HCT116 (cell line): ENCODE measurements around the gene ACSL3. TPM values are rescaled to one million over a fixed set of nuclear protein-coding genes. Genes with fewer than 3 reads are reported as not detected.

ENCODE experiments used
- ATAC-seq: fragments of 200-7000 bp; cut with Tn5 transposase; 2 replicates; pipeline ENCODE4 v1.9.1; 2020; ENCODE audit warnings: mild to moderate bottlenecking, moderate library complexity
- BruUV-seq: library from RNA; stranded (reverse); fragments of 400-500 nt; replicated peaks from 2 replicates; lab custom pipeline; 2021; lab: Mats Ljungman, UMichigan
- CTCF ChIA-PET: fragments of 300-600 bp; sonication (Branson Sonifier 250); formaldehyde crosslinking; loops from one replicate; lab custom pipeline; 2021; ENCODE audit warnings: antibody characterized with exemption; lab: Charles Lee
- POLR2A ChIA-PET: fragments of 300-600, 350-600 bp; sonication (Branson Sonifier 250); formaldehyde crosslinking; loops from one replicate; lab custom pipeline; 2021; ENCODE audit warnings: antibody characterized with exemption; lab: Charles Lee
- RAD21 ChIA-PET, 2 experiments: fragments of 300-600 bp; sonication (Branson Sonifier 250); formaldehyde crosslinking; loops; one replicate each; lab custom pipeline; 2023; ENCODE audit warnings: low total read pairs in 2 of 2; ENCODE audit not compliant: uncharacterized antibody in 2 of 2, unreplicated experiment in 2 of 2, low non-redundant PET in 1 of 2; lab: Charles Lee
- DNase-seq: peaks from one replicate; pipeline ENCODE4 v3.0.0-alpha.2; 2010; ENCODE audit warnings: low read depth, low spot score
- H2AFZ ChIP-seq: fragments of 200-600 bp; shearing (Covaris generic), sonication (generic); 2 replicates; pipeline ENCODE4 v1.6.1; 2017; ENCODE audit warnings: low read depth, mixed run types, mixed read lengths, antibody characterized with exemption, low read length; ENCODE audit not compliant: poor library complexity, severe bottlenecking
- H3K27ac ChIP-seq: 2 replicates; pipeline ENCODE4 v1.5.1; 2012; ENCODE audit warnings: low read depth, low read length
- H3K27me3 ChIP-seq: fragments of 200-600 bp; sonication (generic); 2 replicates; pipeline ENCODE4 v1.6.1; 2016; ENCODE audit warnings: mixed run types, low read length, mixed read lengths; ENCODE audit not compliant: insufficient read depth
- H3K36me3 ChIP-seq, 2 experiments: fragments of 200-500 bp in 1 of 2; fragments of 200-600 bp in 1 of 2; sonication (Bioruptor generic) in 1 of 2; sonication (generic) in 1 of 2; 2 replicates each; pipeline versions ENCODE4 v1.5.1 to v1.6.1; 2014 to 2016; ENCODE audit warnings: low read length in 2 of 2, inconsistent platforms in 1 of 2, mixed read lengths in 1 of 2, mixed run types in 1 of 2; ENCODE audit not compliant: insufficient read depth in 2 of 2, control insufficient read depth in 1 of 2
- H3K4me1 ChIP-seq, 2 experiments: fragments of 200-600 bp in 1 of 2; sonication (generic) in 1 of 2; 2 replicates each; pipeline versions ENCODE4 v1.5.1 to v1.6.1; 2012 to 2017; ENCODE audit warnings: low read length in 2 of 2, inconsistent platforms in 1 of 2, mild to moderate bottlenecking in 1 of 2, mixed read lengths in 1 of 2, mixed run types in 1 of 2, moderate library complexity in 1 of 2; ENCODE audit not compliant: insufficient read depth in 2 of 2, control insufficient read depth in 1 of 2
- H3K4me2 ChIP-seq: fragments of 200-600 bp; sonication (generic); 2 replicates; pipeline ENCODE4 v1.6.1; 2017; ENCODE audit warnings: mixed run types, low read length, mixed read lengths
- H3K4me3 ChIP-seq, 2 experiments: fragments of 200-600 bp in 1 of 2; sonication (generic) in 1 of 2; replicated peaks in 1 of 2; 2 replicates each; pipeline ENCODE4 v1.5.1; 2011 to 2016; ENCODE audit warnings: low read length in 2 of 2, control low read depth in 1 of 2, low read depth in 1 of 2, mild to moderate bottlenecking in 1 of 2, mixed read lengths in 1 of 2, mixed run types in 1 of 2
- H3K79me2 ChIP-seq: fragments of 200-600 bp; sonication (generic); 2 replicates; pipeline ENCODE4 v1.6.1; 2017; ENCODE audit warnings: mild to moderate bottlenecking, mixed run types, low read length, moderate library complexity, mixed read lengths; ENCODE audit not compliant: insufficient read depth
- H3K9ac ChIP-seq: fragments of 200-600 bp; sonication (generic); 2 replicates; pipeline ENCODE4 v1.6.1; 2016; ENCODE audit warnings: low read length, mixed read lengths
- H3K9me2 ChIP-seq: fragments of 200-600 bp; sonication (generic), shearing (Covaris generic); 2 replicates; pipeline ENCODE4 v1.6.1; 2017; ENCODE audit warnings: mixed run types, mild to moderate bottlenecking, moderate library complexity; ENCODE audit not compliant: insufficient read depth
- H3K9me3 ChIP-seq, 2 experiments: fragments of 200-500 bp in 1 of 2; fragments of 200-600 bp in 1 of 2; sonication (Bioruptor generic) in 1 of 2; sonication (generic) in 1 of 2; 2 replicates each; pipeline ENCODE4 v1.6.1; 2014 to 2017; ENCODE audit warnings: low read length in 2 of 2, mixed read lengths in 2 of 2, inconsistent platforms in 1 of 2, low read depth in 1 of 2, mild to moderate bottlenecking in 1 of 2, mixed run types in 1 of 2, moderate library complexity in 1 of 2; ENCODE audit not compliant: control insufficient read depth in 1 of 2, insufficient read depth in 1 of 2
- H4K20me1 ChIP-seq: fragments of 200-600 bp; sonication (generic), shearing (Covaris generic); 2 replicates; pipeline ENCODE4 v1.6.1; 2017; ENCODE audit warnings: mixed run types, mild to moderate bottlenecking, moderate library complexity; ENCODE audit not compliant: insufficient read depth
- CTCF ChIP-seq, 3 experiments: fragments of 200-600 bp in 1 of 3; sonication (generic) in 1 of 3; IDR thresholded peaks in 2 of 3; conservative IDR thresholded peaks in 1 of 3; 2 replicates each; pipeline ENCODE4 v1.5.1; 2012 to 2017; ENCODE audit warnings: low read depth in 2 of 3, low read length in 2 of 3, antibody characterized with exemption in 1 of 3, borderline replicate concordance in 1 of 3, control low read depth in 1 of 3, mild to moderate bottlenecking in 1 of 3, mixed read lengths in 1 of 3, mixed run types in 1 of 3, moderate library complexity in 1 of 3; ENCODE audit not compliant: insufficient read depth in 1 of 3
- EGR1 ChIP-seq: IDR thresholded peaks from 2 replicates; pipeline ENCODE4 v1.6.1; 2012; ENCODE audit warnings: low read depth
- ELF1 ChIP-seq: IDR thresholded peaks from 2 replicates; pipeline ENCODE4 v1.6.1; 2012; ENCODE audit warnings: low read depth, borderline replicate concordance
- EZH2phosphoT487 ChIP-seq: fragments of 200-600 bp; IDR thresholded peaks from 2 replicates; pipeline ENCODE4 v1.6.1; 2018; ENCODE audit warnings: antibody characterized with exemption, borderline replicate concordance
- FOSL1 ChIP-seq: IDR thresholded peaks from 2 replicates; pipeline ENCODE4 v1.6.1; 2012; ENCODE audit warnings: low read depth
- MAX ChIP-seq: IDR thresholded peaks from 2 replicates; pipeline ENCODE4 v1.6.1; 2012
- REST ChIP-seq: IDR thresholded peaks from 2 replicates; pipeline ENCODE4 v1.6.1; 2012; ENCODE audit warnings: low read depth
- SIN3A ChIP-seq: IDR thresholded peaks from 2 replicates; pipeline ENCODE4 v1.6.1; 2012; ENCODE audit warnings: low read depth
- SRF ChIP-seq: IDR thresholded peaks from 2 replicates; pipeline ENCODE4 v1.6.1; 2012; ENCODE audit warnings: low read depth
- YY1 ChIP-seq: IDR thresholded peaks from 2 replicates; pipeline ENCODE4 v1.6.1; 2011; ENCODE audit warnings: low read length, low read depth, moderate library complexity, mild to moderate bottlenecking; ENCODE audit not compliant: insufficient replicate concordance; ENCODE audit errors: extremely low read depth
- ZNF274 ChIP-seq: fragments of 200-500 bp; sonication (Bioruptor generic); IDR thresholded peaks from 2 replicates; pipeline ENCODE4 v1.6.1; 2014; ENCODE audit warnings: mild to moderate bottlenecking, low read depth, low read length, inconsistent platforms
- intact Hi-C: fragments of 100-400 bp; cut with micrococcal nuclease; formaldehyde crosslinking; loops from 2 replicates; pipeline ENCODE4 v1.10.0; 2022
- total RNA-seq: library from RNA; stranded (reverse); gene quantifications from one replicate; pipeline ENCODE4 v1.2.1, GENCODE V29; 2021; ENCODE audit not compliant: unreplicated experiment

ACSL3 gene
- total RNA-seq, 1 experiment from 2014 or later, result 142 TPM

- Histone ChIP-seq H3K9me2 (no peaks in the 10 kb centered on the region), H2AFZ (no peak overlapping the region), H3K4me1 (no peaks in the 10 kb centered on the region), H3K27me3 (no peaks in the 10 kb centered on the region), H4K20me1 (no peaks in the 10 kb centered on the region), H3K4me2 (no peak overlapping the region), H3K4me3 (no peak overlapping the region), H3K9me3 (no peaks in the 10 kb centered on the region), H3K27ac (no peak overlapping the region), H3K36me3 (peaks cover 37 to 41% of the 10 kb centered on the region in 2 experiments), H3K79me2 (0 out of 2 replicates have a peak, but pooled peaks cover 4% of the 10 kb centered on the region), H3K9ac (no peak overlapping the region)
- ChIA-PET POLR2A (no interaction called here), CTCF (no interaction called here), RAD21 (no interaction called here)
- no TSS peak for BruUV-seq
- intact Hi-C loops, result no loop called here
- DNase-seq, result no peak
- no peak for ATAC-seq
- TF ChIP-seq SIN3A (no peak), MAX (no peak), CTCF (IDR thresholded peaks at IDR 0.05 in 2 of 3, conservative IDR thresholded peaks at IDR 0.05 in 1 of 3; ENCODE audit: borderline replicate concordance in 1 of 3, insufficient read depth in 1 of 3, low read depth in 2 of 3, low read length in 2 of 3) (no peak), EGR1 (no peak), YY1 (no peak), REST (no peak), FOSL1 (no peak), EZH2phosphoT487 (no peak), ELF1 (no peak), SRF (no peak), ZNF274 (no peak)
These were observed 70.8 kb downstream of the ACSL3 start for GRCh38 chr2:222931659-222932058.
